ENCODE measurements around the gene SPATS1. TPM values are rescaled to one million over a fixed set of nuclear protein-coding genes. Genes with fewer than 3 reads are reported as not detected.

SPATS1 gene, protein sequence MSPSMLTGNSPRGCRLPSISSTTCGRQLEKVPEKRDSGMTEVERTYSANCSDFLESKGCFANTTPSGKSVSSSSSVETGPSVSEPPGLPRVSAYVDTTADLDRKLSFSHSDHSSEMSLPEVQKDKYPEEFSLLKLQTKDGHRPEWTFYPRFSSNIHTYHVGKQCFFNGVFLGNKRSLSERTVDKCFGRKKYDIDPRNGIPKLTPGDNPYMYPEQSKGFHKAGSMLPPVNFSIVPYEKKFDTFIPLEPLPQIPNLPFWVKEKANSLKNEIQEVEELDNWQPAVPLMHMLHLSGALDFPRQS
- total RNA-seq: not detected

DNA sequence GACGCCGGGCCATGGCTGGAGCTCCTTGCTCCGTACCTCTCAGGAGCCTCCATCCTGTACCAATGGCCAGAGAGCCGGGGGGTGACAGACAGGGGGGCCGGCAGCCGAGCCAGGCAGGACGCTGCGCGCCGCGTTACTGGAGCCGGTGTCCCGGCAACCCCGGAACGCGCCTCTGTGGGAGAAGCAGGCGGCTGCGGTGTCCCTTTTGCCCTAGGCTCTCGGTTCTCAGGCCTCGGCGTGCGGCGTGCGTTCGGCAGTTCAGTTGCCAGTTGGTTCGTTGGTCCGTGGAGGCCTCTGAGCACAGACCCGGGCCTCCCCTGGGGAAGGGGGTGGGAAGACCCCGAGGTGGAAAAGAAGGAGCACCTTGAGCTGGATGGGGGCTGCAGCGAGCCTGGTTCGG lies at the start of gene SPATS1:
Gene SPATS1, plus strand, starts transcription at position 162 of the 400 bp plus-strand sequence. CDS start 446 bp downstream, outside the sequence.
- peak; percentile 64 for DNase-seq (ENCODE audit: low spot score)
- intact Hi-C loops (cut with DNase I): no loop called here

DNA sequence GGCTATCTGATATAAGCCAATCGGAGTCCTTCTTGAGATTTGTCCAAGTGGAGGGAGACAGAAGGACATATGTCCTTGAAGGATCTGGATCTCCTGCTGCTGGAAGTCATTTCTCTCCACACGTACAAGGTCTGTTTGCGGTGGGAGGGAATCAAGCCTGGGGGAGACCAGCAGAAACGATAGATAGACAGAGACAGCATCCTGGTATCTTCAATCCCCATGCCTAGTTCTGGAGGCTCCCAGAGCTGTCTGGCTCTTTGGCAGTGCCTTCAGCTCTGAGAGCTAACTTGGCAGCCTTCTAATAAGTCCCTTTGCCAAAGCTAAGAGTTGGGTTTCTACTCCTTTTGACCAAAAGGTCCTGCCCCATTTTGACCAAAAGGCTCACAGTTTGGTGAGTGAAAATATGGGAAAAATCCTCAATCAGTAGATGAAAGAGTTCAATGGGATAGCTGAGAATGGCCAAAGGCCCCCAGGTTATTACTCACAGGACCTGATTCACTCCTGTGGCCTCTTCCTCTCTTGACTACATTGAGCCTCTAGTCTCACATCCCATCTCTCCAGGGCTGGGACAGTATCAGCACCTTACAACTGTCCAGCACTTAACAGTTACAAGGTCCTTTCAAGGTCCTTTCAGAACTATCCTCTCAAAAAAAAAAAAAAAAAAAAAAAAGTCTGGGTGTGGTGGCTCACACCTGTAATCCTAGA lies 49.6 kb upstream of the SPATS1 start:
- intact Hi-C loops (cut with DNase I): no loop called here
- DNase-seq (ENCODE audit: low spot score): no peak
- ATAC-seq: no peak

More for the DNA sequence above, at the start of gene SPATS1:
- peak; percentile 48 for ATAC-seq

DNA sequence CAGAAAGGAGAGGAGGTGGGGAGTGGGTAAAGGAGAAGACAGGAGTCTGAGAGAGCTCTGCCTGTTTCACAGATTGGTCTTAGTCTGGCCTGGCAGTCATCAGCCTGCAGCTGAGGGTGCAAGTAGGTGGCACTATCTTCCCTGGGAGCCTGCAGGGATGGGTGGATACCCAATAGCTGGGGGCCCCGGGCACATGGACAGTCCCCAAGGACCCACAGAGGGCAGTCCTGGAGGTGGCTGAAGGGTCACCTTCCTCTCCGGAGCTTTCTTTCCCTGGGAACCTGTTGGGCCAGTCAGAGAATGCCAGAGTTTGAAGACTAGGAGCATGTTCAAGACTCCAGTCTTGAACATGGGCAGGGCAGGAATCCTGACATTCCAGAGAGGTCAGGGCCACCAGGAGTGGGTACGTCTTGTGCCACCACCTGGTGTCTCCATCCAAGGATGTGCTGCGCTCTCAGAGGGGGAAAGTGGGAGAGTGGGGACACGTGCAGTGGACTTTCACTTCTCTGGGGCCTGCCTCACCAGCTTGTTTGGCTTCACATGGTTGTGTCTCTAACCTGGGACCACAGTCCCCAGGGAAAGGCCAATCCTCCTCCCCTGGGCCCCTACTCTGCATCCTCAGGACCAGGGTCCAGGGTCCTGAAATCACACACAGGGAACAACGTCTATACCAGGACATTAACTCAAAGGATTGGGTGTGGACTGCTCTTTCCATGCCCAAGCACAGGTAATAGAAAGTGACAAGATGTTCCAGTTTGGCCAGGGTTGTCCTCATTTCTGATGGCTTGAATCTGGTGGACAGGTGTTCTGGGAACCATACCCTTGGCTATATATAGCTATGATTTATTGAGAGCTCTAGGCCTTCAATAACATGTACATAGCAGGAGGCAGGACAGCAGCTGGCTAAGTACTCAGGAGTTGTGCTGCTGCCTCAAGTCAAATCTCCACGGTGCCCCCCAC lies 47.3 kb upstream of the SPATS1 start:
- no peak for DNase-seq (ENCODE audit: low spot score)

DNA sequence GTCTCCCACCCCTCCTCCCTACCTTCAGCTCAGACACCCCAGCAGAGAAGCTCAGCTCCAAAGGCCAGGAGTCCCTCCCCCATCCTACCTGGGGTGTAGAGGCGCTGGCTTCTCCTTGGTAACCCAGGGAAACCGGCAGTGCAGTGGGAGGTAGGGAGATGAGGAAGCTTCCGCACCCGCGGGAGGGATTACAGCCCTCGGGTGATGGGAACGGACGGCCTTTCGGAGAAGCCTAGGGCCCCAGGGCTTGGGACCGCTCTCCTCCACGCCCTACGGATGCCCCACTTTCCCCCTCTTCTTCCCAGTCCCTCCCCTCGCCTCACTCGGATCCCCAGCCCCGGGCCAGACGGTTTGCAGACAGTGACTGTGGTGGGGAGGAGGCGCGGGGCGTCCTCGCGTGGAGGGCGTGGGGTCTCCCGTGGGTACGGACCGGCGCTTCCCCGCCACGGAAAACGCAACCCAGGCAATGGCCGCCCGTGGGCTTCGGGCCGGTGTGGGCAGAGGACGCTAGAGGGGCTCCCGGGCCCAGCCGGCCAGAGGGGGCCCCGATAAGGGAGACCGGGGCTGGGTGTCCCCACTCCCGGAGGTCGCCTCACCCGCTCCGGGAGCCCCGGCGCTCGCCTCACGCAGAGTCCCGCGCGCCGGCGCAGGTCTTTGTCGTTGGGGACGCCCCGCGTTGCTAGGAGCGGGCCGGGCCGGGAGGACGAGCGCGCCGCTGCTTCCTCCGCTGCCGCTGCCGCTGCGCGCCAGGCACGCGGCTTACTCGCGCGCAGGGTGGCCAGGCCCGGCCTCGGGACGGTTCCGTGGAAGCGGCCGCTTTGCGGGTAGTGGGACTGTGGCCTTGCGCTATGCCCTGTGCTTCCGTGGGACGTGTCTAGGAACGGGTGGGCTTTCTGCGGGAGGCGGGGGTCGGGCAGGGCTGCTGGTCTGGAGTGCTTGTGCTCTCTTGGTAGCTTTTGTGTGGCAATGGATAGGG lies 45.1 kb upstream of the SPATS1 start:
- DNase-seq (ENCODE audit: low spot score): no peak
- intact Hi-C loops (cut with DNase I): no loop called here
- peak; percentile 73 for ATAC-seq

More for the DNA sequence above, 47.3 kb upstream of the SPATS1 start:
- no peak for ATAC-seq
- intact Hi-C loops (cut with DNase I): no loop called here

DNA sequence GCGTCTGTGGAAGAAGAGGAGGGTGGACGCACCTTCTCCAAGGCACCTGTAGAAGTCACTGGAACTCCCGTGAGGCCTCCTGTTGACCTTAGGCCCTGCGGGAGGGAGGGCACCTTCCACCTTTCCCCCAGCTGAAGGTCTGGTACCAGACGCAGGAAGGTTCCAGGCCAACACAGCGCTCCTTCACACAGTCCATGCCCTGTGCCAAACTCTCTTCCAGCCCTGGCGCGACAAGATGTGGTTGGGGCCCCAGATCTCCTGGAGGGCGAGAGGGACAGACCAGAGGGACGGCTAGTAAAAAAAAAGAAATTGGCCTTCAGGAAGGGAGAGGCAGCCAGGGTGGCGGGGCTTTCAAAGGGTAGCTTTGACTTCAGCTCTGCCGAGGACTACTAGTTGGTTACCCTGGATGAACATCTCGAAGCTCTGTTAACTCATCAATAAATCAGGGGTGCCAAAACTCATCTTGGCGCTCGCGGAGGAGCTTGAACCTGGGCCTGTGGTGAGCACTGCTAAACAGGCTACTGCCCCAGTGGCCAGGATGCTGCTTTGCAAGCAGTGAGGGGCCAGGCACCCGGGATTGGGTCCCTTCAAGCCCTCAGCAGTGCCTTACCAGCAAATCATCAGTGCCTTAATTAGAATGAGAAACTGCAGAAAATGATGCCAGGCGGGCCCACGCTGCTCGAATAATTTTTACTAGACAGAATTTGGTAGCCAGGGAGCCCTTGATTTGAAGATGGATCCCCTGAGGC lies 44.2 kb upstream of the SPATS1 start:
- DNase-seq (ENCODE audit: low spot score) (no peak), ATAC-seq (peak; percentile 19)
- intact Hi-C loops (cut with DNase I): no loop called here

DNA sequence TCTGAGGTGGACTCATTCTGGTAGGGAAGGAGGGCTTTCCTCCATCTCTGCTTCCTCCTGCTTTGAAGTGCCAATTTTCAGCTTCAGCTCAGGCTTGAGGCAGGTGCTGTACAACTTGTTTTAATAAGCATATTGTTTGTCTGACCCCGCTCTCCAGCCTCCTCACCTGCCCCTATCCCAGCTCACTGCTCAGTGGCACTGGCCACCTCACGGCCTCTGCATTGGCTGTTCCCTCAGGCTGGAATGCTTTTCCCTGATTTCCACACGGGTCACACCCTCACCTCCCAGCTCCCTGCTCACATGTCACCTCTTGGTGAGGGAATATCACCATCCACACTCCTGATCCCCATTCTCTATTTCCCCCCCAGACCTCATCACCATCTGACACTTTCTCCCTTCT lies 43.6 kb upstream of the SPATS1 start:
- intact Hi-C loops (cut with DNase I): no loop called here
- DNase-seq (ENCODE audit: low spot score) (no peak), ATAC-seq (no peak)

DNA sequence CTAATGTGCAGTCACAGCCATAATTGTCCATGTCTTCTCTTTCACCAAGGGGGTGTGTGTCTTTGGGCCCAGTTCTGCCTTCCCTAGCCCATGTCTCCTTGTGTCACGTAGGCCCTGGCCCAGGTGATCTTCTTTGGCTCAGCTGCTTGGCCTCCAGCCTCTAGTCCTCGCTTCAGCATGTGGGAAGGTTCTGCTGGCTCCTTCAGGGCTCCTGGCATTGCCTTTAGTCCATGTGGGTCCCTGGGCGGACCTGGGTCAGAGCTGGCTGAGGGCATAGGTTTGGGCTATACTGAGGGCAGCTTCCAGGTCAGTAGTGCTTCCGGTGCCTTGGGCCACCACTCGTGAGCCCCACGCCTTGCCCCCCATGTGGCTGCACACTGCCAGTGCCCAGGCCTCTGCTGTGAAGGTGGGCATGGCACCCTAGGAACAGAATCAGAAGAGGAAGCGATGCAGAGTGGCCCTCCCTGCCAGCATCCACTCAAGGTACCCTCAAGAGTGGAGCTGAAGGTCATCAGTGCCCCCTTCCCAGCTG lies 42.1 kb upstream of the SPATS1 start:
- DNase-seq (ENCODE audit: low spot score) (no peak), ATAC-seq (no peak)
- intact Hi-C loops (cut with DNase I): no loop called here

DNA sequence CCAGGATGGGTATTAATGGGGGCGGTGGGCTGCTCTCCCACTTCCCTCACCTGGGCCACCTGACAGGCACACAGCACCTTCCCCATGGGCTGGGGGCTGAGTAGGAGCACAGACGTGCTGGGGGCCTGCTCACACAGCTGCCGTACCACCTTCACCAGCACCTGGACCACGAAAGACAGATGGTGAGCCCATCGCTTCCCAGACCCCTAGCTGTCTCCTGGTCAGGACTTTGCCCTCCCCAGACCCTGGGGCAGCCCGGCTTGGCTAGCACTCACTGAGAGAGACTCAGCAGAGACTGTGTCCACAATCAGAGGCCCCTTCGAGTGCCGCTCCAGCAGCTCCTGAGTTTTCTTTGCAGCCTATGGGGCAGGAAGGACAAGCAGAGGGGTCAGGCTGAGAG lies 41.3 kb upstream of the SPATS1 start:
- DNase-seq (ENCODE audit: low spot score): no peak
- intact Hi-C loops (cut with DNase I): no loop called here
- no peak for ATAC-seq

DNA sequence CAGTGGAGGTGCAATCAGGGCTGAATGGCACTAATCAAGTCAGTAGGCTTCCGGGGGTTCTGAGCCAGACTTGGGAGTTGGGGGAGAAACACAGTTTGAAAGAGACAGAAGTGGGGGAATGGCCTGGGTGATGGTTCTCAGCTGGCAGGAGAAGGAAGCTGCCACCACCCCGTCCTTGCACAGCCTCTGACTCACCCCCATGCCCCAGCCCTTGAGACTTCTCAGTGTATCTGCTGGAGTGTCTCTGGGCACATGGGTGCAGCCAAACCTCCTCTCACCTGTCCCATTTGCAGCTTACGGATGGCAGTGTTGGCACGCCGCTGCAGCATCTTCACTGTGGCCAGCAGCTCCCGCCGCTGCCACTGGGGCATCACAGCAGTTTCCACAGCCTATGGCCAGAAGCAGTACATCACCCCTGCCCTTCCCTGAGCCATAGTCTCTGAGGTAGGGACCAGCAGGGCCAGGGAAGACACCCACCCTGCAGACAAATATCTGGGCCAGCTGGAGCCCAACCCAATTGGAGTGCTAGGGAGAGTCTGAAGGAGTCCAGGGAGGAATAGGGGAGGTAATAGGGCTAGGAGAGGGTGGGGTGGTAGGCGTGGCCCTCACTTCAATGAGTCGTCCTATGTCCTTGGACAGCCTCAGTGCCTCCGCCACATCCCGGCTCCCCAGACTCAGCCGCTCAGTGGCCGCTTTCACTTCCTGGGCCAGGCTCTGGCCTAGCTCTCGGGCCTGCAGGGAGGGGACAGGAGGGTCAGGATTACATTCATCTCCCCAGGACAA lies 40.5 kb upstream of the SPATS1 start:
- DNase-seq (ENCODE audit: low spot score): no peak
- intact Hi-C loops (cut with DNase I): no loop called here
- ATAC-seq: no peak

DNA sequence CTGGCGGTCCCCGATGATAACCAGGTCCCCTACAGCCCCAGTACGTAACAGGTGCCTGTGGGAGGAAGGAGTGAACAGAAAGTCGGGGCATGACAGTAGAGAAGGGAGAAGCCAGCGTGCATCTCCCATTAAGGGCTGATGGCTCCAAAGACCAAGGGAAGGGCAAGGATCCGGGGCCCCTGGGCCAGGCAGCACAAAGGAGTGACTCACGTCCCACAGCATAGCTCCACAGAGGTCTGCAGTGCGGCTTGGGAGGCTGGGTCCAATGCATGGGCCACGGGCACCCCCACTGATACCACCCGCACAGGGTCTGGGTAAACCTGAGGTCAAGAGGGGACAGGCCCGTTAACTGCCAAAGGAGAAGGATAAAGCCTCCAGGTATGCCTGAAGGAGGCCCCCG lies 39.6 kb upstream of the SPATS1 start:
- intact Hi-C loops (cut with DNase I): no loop called here
- no peak for ATAC-seq

DNA sequence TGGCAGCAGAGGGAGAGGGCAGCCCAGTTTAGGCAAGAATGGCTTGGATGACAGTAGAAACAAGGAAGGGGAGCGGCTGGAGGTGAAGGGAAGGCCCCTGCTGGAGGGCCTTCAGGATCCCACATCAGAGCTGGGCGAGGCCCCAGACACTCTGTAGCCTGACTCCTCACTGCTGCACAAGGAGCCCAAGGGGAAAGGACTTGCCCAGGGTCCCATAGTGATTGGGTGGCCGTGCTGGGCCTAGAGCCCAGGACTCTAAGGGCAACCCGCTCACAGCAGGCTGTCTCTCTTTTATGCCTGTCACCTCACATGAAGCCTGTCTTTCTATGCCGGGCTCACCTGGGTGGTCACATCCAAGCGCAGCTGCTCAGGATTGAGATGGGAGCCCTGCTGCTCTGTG lies 38.6 kb upstream of the SPATS1 start:
- intact Hi-C loops (cut with DNase I): no loop called here
- ATAC-seq (no peak), DNase-seq (ENCODE audit: low spot score) (no peak)

More for the DNA sequence above, 39.6 kb upstream of the SPATS1 start:
- DNase-seq (ENCODE audit: low spot score): no peak

DNA sequence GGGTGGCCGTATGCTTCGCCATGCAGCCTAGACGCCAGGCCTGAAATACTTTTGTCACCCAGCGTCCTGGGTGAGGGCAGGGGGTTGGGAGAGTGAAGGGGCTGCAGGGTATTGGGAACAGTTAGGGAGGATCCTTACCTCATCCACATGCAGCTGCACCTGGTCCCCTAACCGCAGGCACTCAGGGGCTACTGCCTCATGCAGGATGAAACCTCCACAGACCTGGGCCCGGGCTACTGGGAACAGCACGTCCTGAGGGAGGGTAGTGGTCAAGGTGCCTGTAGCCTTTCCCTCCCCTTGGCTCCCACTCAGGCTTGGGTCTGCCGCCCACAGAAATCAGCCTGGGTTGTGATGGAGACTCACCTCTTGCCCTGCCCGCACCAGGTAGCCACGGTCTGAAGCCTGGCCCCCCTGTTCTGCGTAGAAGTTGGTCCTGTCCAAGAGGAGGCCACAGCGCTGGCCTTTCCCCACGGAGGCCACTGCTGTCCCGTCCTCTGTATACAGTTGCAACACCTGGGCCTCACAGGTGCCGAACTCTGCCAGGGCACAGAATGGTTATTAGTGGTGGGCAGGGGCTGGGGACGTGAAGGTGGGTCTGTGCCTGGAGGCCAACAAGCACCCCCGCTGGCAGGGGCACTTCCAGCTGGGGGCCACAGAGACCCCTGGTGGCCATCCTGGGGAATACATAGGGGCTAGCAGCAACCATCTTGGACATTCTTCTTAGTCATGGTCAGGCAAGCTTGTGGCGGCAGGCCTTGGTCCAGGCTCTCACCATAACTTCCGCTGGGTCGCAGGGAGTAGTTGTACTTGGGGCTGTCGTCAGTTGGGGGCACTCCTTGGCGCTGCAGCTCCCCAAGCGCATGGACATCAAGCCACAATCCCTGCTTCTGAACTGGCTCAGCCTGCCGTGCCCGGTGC lies 37.9 kb upstream of the SPATS1 start:
- DNase-seq (ENCODE audit: low spot score) (no peak), ATAC-seq (peak; percentile 39)
- intact Hi-C loops (cut with DNase I): no loop called here

DNA sequence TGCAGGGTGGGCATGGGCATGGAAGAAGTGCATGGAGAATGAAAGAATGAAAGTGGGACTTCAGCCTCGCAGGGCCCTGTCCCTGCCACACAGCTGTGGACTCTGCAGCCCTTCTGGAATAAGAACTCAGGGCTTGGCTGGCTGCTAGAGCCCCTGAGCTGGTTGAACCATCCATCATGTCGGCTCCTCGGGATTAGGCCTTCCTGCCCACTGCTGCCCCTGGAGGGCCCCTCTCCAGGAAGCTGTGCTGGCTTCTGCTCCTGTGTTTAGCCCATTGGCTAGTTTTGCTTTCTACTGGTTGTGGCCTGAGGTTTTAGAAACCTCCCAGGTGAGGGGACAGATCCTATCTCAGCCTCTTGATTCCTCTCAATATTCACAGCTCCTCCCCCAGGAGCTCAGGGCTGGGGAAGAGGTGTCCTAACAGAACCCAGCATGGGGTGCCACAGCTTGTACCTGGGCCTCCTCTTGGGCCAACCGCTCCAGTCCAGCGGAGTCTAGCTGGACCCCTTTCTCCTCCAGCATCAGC lies 37.2 kb upstream of the SPATS1 start:
- ATAC-seq (no peak), DNase-seq (ENCODE audit: low spot score) (no peak)
- intact Hi-C loops (cut with DNase I): no loop called here

DNA sequence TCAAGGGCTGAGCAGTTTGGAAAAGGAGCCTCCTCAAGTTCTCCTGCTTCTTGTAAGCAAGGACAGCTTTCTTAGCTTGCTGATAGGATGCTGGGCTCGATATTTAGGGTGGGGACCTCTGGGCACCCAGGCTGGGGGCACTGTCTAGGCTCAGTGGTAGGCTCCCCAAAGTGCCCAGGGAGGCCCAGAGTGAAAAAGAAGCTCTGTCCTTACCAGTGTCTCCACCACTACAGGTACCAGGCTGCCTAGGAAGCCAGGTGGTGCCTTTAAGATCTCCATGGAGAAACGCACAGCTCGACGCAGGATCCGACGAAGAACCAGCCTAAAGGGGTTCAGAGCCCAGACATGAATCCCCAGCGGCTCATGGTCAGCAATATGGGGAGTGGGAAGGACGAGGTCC lies 35.7 kb upstream of the SPATS1 start:
- intact Hi-C loops (cut with DNase I): no loop called here
- DNase-seq (ENCODE audit: low spot score) (no peak), ATAC-seq (no peak)

DNA sequence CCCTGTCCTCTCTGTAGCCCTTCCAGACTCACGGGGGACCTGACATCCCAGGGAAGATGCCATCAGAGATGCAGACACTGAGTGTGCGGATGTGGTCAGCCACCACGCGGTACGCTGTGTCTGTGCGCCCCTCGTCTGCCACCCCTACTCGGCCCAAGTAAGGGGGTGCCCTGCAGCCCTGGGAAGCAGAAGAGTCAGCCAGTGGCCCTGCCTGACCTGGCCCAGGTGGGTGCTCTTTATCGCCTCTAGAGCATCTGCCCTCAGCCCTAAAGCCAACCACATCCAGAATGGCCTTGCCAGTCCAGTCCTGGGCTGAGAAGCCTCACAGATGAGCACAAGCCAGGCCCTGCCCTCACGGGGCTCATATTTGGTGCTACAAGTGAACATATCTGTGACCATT lies 35.2 kb upstream of the SPATS1 start:
- ATAC-seq (no peak), DNase-seq (ENCODE audit: low spot score) (no peak)
- intact Hi-C loops (cut with DNase I): no loop called here

DNA sequence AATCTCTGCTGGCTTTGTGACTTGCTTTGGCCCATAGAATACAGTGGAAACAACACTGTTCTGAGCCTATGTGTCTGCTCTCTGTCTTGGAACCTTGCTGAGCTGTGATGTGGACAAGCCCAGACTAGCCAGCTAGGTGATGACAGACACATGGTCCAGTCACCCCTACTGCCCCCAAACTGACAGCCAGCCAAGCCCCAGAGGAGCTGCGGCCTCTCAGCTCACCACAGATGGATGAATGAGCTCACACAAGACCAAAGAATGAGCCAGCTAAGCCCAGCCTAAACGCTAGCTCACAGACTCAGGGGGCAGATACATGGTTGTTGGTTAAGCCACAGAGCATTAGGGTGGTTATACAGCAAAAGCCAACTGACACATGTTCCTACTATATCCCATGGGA lies 33.4 kb upstream of the SPATS1 start:
- intact Hi-C loops (cut with DNase I): no loop called here
- no peak for DNase-seq (ENCODE audit: low spot score)
- ATAC-seq: no peak

Measured in sciatic nerve (tissue), 2 donors.